ENCODE measurements around the gene SLC1A3.

SLC1A3 gene

GRCh38 chr5:36596247-36596646 is 10.2 kb upstream of the SLC1A3 start:
- Histone ChIP-seq H3K36me3 (ENCODE audit: control insufficient read depth, insufficient read depth, low read length) (no peaks in the 10 kb centered on the region), H3K27me3 (replicated peaks; ENCODE audit: control insufficient read depth, insufficient read depth, low read length) (no peaks in the 10 kb centered on the region), H3K4me3 (replicated peaks; ENCODE audit: low read depth, low read length) (no peak overlapping the region)
- DNase-seq (ENCODE audit: extremely low read depth, insufficient read length): no peak
- TF ChIP-seq CTCF (IDR thresholded peaks at IDR 0.05; ENCODE audit: insufficient read depth, low read length, poor library complexity, severe bottlenecking): no peak

DNA sequence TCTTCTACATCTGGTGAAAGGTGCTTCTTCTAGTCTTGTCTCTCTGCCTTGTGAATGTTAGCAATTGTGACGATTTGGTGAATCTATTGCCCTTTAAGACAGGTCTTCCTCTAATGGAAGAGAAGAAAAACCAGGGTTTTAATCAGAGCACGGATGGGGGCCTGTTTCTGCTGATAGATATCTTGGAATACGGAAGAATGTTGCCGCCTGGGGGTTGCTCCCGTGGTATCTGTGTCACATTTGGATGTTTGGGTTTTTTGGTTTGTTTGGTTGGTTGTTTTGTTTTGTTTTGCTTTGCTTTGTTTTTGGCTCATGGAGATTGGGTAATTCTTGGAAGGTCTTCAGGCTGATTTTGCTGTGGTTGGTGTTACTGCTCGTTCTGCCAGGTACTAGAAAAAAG is 9.7 kb upstream of the SLC1A3 start:
- Histone ChIP-seq H3K27me3 (replicated peaks; ENCODE audit: control insufficient read depth, insufficient read depth, low read length) (no peaks in the 10 kb centered on the region), H3K36me3 (ENCODE audit: control insufficient read depth, insufficient read depth, low read length) (no peaks in the 10 kb centered on the region), H3K4me3 (replicated peaks; ENCODE audit: low read depth, low read length) (no peak overlapping the region)
- no peak for TF ChIP-seq CTCF (IDR thresholded peaks at IDR 0.05; ENCODE audit: insufficient read depth, low read length, poor library complexity, severe bottlenecking)
- DNase-seq (ENCODE audit: extremely low read depth, insufficient read length): no peak

GRCh38 chr5:36598045-36598444 is 8.4 kb upstream of the SLC1A3 start:
- no peak for TF ChIP-seq CTCF (IDR thresholded peaks at IDR 0.05; ENCODE audit: insufficient read depth, low read length, poor library complexity, severe bottlenecking)
- Histone ChIP-seq H3K27me3 (replicated peaks; ENCODE audit: control insufficient read depth, insufficient read depth, low read length) (no peaks in the 10 kb centered on the region), H3K36me3 (ENCODE audit: control insufficient read depth, insufficient read depth, low read length) (no peaks in the 10 kb centered on the region), H3K4me3 (replicated peaks; ENCODE audit: low read depth, low read length) (no peak overlapping the region)
- DNase-seq (ENCODE audit: extremely low read depth, insufficient read length): no peak

GRCh38 chr5:36599986-36600779 is 6.2 kb upstream of the SLC1A3 start:
- no peak for TF ChIP-seq CTCF (IDR thresholded peaks at IDR 0.05; ENCODE audit: insufficient read depth, low read length, poor library complexity, severe bottlenecking)
- DNase-seq (ENCODE audit: extremely low read depth, insufficient read length): no peak
- no peak overlapping the region for H3K4me3 ChIP-seq (replicated peaks; ENCODE audit: low read depth, low read length)
- H3K27me3 ChIP-seq (replicated peaks; ENCODE audit: control insufficient read depth, insufficient read depth, low read length): no peaks in the 10 kb centered on the region
- no peaks in the 10 kb centered on the region for H3K36me3 ChIP-seq (ENCODE audit: control insufficient read depth, insufficient read depth, low read length)

DNA sequence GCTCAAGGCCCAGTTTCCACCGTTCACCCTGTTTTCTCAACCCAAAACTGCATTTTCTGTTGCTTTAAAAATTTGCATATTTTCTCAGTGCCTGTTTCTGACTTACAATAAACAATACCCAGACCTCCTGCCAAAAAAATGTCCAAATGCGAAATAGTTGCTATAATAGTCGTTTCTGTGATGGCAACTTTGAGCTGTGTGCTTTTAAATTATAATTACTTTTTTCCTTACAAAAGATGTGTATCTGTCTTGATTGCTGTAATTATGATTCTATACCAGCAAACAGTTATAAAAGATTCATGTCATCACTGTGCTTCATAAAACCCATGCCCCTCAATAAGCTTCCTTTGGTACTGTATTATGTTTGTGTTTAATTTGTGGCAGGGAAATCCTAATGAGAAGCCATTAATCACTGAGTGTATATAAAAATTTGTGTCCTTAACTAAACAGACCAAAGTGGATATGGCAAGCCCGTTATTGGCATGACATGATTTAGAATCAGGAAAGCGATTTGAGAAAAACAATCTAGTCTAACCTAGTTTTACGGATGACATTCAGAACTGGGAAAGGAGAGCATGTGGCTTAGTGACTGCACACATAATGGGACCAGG is 5.4 kb upstream of the SLC1A3 start:
- no peak for DNase-seq (ENCODE audit: extremely low read depth, insufficient read length)
- Histone ChIP-seq H3K27me3 (replicated peaks; ENCODE audit: control insufficient read depth, insufficient read depth, low read length) (no peaks in the 10 kb centered on the region), H3K36me3 (ENCODE audit: control insufficient read depth, insufficient read depth, low read length) (no peaks in the 10 kb centered on the region), H3K4me3 (replicated peaks; ENCODE audit: low read depth, low read length) (no peak overlapping the region)
- no peak for TF ChIP-seq CTCF (IDR thresholded peaks at IDR 0.05; ENCODE audit: insufficient read depth, low read length, poor library complexity, severe bottlenecking)

All from GM06990 (cell line).